Lower leg skin (tissue), 4 donors: ENCODE results near the gene FAM53A. TPM values are rescaled to one million over a fixed set of nuclear protein-coding genes. Genes with fewer than 3 reads are reported as not detected.
"Not testable (repeated sequence)": the region's sequence is repeated elsewhere in the genome, so short reads cannot be mapped to it uniquely, and the experiment has no call there.

Experiments
- DNase-seq, 2 donors: peaks; one replicate each; pipeline ENCODE4 v3.0.0-alpha.2; 2019; ENCODE audit warnings: low spot score in 2 of 2
- H3K4me3 ChIP-seq: fragments of 200-600 bp; sonication (generic); 2 replicates; pipeline ENCODE4 v1.5.1; 2017; ENCODE audit warnings: mild to moderate bottlenecking, low read depth; ENCODE audit not compliant: poor library complexity, severe bottlenecking
- POLR2A ChIP-seq, 2 donors: fragments of 450-650 bp; IDR thresholded peaks; one replicate each; pipeline ENCODE4 v1.6.1; 2016 to 2017; ENCODE audit warnings: antibody characterized with exemption in 2 of 2, mild to moderate bottlenecking in 1 of 2, moderate library complexity in 1 of 2
- WGBS, 2 donors: methylation state at CpG; one replicate each; pipeline ENCODE4 v1.1.5; 2018; 5-methylcytosine and 5-hydroxymethylcytosine counted together
- intact Hi-C: fragments of 100-400 bp; cut with DNase I; formaldehyde crosslinking; loops from one replicate; pipeline ENCODE4 v1.15.0; 2023; ENCODE audit warnings: low total_unique reads
- total RNA-seq, 4 donors: library from RNA; depleted of rRNA; stranded (reverse); fragments of >200 nt; gene quantifications; one replicate each; pipeline ENCODE4 v1.1.0, GENCODE V29; 2016
- TF ChIP-seq, protein P1 (sequence below), 3 donors: fragments of 450-650 bp; IDR thresholded peaks; one replicate each; pipeline ENCODE4 v1.5.1; 2016; ENCODE audit warnings: antibody characterized with exemption in 3 of 3, mild to moderate bottlenecking in 3 of 3, moderate library complexity in 2 of 3

The FAM53A gene
- total RNA-seq, 4 donors from 2014 or later: 1.2 to 7.5 (median 3.7) TPM

DNA sequence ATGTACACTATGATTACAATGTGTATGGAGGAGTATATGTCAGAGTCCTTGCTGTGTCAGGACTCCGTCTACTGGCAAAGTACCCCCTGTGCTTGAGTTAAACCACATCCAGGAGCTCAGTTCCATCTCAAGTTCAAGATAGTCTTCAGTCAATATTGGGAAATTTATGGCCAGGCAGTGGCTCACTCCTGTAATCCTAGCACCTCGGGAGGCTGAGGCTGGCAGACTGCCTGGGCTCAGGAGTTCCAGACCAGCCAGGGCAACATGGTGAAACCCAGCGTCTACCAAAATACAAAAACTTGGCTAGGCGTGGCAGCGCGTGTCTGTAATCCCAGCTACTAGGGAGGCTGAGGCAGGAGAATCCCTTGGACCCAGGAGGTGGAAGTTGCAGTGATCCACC, 22.2 kb upstream of the FAM53A start:
- intact Hi-C loops: no loop called here
- no peak overlapping the region for H3K4me3 ChIP-seq
- WGBS, 2 donors: 92 to 94% methylated on average over 6 of the region's 6 CpGs
- TF ChIP-seq POLR2A (IDR thresholded peaks at IDR 0.05): no peak
- TF ChIP-seq, protein P1, sequence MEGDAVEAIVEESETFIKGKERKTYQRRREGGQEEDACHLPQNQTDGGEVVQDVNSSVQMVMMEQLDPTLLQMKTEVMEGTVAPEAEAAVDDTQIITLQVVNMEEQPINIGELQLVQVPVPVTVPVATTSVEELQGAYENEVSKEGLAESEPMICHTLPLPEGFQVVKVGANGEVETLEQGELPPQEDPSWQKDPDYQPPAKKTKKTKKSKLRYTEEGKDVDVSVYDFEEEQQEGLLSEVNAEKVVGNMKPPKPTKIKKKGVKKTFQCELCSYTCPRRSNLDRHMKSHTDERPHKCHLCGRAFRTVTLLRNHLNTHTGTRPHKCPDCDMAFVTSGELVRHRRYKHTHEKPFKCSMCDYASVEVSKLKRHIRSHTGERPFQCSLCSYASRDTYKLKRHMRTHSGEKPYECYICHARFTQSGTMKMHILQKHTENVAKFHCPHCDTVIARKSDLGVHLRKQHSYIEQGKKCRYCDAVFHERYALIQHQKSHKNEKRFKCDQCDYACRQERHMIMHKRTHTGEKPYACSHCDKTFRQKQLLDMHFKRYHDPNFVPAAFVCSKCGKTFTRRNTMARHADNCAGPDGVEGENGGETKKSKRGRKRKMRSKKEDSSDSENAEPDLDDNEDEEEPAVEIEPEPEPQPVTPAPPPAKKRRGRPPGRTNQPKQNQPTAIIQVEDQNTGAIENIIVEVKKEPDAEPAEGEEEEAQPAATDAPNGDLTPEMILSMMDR (IDR thresholded peaks at IDR 0.05): no peak
- no peak for DNase-seq

DNA sequence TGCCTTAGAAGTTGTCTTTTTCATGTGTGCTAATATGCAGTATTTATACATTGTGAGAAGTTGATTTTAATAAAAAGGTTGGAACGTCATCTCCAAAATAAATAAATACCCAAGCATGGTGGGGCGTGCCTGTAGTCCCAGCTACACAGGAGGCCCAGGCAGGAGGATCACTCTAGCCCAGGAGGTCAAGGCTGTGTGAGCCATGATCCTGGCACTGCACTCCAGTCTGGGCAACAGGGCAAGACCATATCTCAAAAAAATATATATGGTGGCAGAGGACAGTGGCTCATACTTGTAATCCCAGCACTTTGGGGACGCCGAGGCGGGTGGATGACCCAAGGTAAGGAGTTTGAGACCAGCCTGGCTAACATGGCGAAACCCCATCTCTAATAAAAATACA, 21.6 kb upstream of the FAM53A start:
- intact Hi-C loops: no loop called here

GRCh38 chr4:1703867-1704266, 19.8 kb upstream of the FAM53A start:
- DNase-seq: no peak
- TF ChIP-seq, protein P1 (IDR thresholded peaks at IDR 0.05): no peak
- TF ChIP-seq POLR2A (IDR thresholded peaks at IDR 0.05): no peak
- 87 to 95% methylated on average over 1 of the region's 1 CpG for WGBS, 2 donors
- intact Hi-C loops: no loop called here
- no peak overlapping the region for H3K4me3 ChIP-seq

More for the DNA sequence above, 21.6 kb upstream of the FAM53A start:
- TF ChIP-seq, protein P1 (IDR thresholded peaks at IDR 0.05): no peak
- no peak for TF ChIP-seq POLR2A (IDR thresholded peaks at IDR 0.05)
- no peak for DNase-seq
- no peak overlapping the region for H3K4me3 ChIP-seq
- 95 to 96% methylated on average over 6 of the region's 6 CpGs for WGBS, 2 donors

GRCh38 chr4:1701671-1702070, 17.6 kb upstream of the FAM53A start:
- intact Hi-C loops, DNase-seq: not testable (repeated sequence)
- 92 to 94% methylated on average over 8 of the region's 8 CpGs for whole genome bisulfite sequencing, 2 donors

DNA sequence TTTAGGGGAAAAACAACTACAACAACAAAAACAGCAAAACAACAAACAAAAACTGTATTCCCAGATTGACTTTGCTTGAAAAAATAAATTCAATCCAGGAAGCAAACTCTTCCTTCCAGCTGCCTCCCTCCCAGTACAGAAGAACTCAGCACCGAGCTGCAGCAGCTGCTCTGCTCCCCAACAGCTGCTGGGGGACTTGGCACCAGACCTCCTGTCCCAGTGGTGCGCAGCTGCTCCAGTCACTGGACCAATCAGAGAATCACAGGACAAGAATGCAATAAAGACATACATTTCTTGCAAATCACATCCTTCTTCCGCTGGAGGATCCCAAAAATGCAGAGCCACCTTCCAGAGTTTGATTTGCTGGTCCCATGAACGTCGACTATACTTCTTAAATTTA, 11.8 kb upstream of the FAM53A start:
- TF ChIP-seq, protein P1 (IDR thresholded peaks at IDR 0.05): no peak
- no peak for TF ChIP-seq POLR2A (IDR thresholded peaks at IDR 0.05)
- no peak for DNase-seq
- H3K4me3 ChIP-seq: no peak overlapping the region
- 82 to 86% methylated on average over 5 of the region's 5 CpGs for WGBS, 2 donors
- intact Hi-C loops: no loop called here

More at GRCh38 chr4:1701671-1702070, 17.6 kb upstream of the FAM53A start:
- H3K4me3 ChIP-seq: not testable (repeated sequence)

DNA sequence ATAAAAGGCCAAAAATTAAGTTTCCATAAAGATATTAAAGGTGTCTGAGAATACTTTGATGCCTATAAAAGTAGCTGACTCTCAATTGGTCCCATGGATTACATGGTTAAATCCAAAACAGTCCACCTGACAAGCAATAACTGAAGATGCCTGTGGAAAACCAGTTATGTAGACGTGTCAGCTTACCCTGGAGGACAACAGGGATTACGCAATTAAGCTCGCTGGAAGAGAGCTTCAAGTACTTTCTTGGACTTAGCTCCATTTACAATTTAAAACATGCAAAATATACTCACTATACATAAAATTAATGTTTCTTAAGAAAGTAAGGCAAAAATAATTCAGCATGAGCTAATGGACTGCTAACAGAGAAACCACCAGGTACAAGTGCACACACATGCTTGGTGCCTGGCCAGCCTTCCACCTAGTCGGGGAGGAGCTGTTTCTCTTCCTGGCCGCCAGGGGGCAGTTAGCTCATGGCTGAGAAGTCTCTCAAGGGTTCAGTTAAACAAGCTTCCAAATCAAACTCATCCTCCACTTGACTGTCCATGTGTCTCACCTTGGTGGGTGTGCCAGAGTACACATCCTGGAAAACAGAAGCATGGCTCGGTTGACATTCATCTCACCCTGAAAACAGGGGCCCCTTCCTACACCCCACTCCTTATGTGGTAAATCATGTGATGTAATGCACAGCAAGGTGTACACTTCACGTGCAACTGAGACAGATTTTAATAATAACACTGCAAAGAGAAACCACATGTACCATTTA, 9.2 kb upstream of the FAM53A start:
- WGBS, 2 donors: 35 to 37% methylated on average over 7 of the region's 7 CpGs

More for the DNA sequence above, 9.2 kb upstream of the FAM53A start:
- peak in 1 of 2 donors; percentile 59 for DNase-seq
- TF ChIP-seq, protein P1 (IDR thresholded peaks at IDR 0.05): peak in 1 of 3 donors; percentile 73
- TF ChIP-seq POLR2A (IDR thresholded peaks at IDR 0.05): no peak
- H3K4me3 ChIP-seq: no peak overlapping the region
- intact Hi-C loops: loop anchor here (5.0 kb wide), 1 partner anchor 34 kb away; no protein-coding TSS in a partner anchor
